ENCODE data around the gene HOXD13.

DNA sequence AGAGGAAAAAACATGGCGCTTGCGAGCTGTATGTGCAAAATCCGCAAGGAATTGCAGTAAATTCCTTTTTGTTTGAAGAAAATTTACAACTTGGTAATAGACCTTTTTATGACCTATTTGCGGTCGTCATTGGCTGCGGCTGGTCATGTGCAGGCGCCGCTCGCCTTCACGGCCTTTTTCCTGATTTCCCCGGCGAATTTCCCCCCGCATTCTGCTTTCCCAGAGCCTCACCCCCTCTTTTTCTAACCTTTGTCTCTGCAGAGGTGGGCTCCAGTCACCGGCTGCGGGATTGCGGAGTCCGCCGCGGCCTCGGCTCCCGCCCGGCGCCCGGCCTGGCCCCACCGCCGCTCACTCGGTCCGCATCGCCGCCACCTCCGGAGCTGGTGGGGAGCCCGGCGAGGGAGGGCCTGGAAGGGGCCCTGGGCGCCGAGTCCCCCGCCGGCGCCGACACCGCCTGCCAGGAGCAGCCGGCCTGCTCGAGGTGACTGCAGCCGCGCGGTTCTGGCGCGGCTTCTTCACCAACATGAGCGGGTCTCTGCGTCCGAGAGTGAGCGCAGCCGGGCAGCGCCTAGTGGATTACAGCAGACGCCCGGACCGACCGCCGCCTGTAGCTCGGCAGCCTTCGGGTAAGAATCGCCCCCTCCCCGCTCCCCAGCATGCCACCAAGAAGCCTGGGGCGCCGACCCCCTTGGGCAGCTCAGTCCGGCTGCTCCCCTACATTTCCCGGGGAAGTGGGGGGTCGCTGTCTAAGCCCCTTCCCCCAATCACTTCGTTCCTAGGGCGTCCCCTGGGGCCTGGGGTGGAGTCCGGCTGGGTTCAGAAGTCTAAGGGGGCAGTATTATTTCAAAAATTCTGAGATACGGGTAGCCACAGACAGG lies 44.1 kb downstream of the HOXD13 start:
- TF ChIP-seq CTCF (IDR thresholded peaks at IDR 0.05; ENCODE audit: low read depth, low read length) (no peak), MAX (IDR thresholded peaks at IDR 0.05; ENCODE audit: low read depth, low read length) (no peak)
